Activated T-cell treated with anti-CD3 and anti-CD28 coated beads for 4 hours (primary cell): ENCODE results near the gene RXRB.

Experiments
- DNase-seq: peaks from one replicate; pipeline ENCODE4 v3.0.0-alpha.2; 2020

RXRB gene

GRCh38 chr6:33211666-33212422 is 11.4 kb upstream of the RXRB start:
- DNase-seq: no peak

- no peak for DNase-seq
Observed at GRCh38 chr6:33211136-33211535, 10.7 kb upstream of the RXRB start.

- DNase-seq: no peak
Observed at GRCh38 chr6:33209856-33210255, 9.4 kb upstream of the RXRB start.

GRCh38 chr6:33208091-33208967 is 7.9 kb upstream of the RXRB start, which contains the start of gene RING1:
Gene RING1, plus strand, starts transcription at chr6:33208500. Its CDS starts 323 bp downstream, at chr6:33208823.
- peak; percentile 84 for DNase-seq

GRCh38 chr6:33207552-33208090 is 7.2 kb upstream of the RXRB start:
- no peak for DNase-seq

DNA sequence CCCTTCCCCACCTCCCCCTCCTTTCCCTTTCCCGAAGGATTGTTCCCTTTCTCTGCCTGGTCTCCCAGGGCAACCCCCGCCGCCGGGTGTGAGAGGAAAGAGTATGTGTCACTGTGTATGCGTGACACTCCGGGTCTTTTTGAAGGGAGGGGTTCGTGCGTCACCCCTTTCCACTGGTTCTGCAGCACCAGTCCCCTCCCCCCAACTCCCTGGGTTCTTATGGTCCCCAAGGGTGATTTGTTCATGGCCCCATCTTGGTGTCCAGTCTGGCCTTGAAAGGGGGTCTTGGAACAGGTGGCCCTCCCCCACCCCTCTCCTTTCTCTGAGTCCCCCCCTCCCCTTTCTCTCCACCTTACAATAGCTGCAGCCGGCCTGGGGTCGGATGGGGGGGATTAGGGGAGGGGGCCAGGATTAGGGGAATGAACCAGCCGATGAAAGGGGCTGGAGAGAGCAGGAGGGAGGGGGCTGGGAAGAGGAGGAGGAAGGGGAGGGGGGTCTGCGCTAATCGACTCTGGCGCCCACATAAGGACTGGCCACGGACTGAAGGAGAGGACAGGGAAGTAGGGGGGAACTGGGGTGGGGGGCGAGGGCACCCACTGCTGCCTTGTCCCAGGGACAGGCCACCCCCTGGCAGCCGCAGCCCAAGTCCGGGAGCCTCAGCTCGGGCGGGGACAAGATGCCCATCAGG is 6.5 kb upstream of the RXRB start:
- DNase-seq: no peak

DNA sequence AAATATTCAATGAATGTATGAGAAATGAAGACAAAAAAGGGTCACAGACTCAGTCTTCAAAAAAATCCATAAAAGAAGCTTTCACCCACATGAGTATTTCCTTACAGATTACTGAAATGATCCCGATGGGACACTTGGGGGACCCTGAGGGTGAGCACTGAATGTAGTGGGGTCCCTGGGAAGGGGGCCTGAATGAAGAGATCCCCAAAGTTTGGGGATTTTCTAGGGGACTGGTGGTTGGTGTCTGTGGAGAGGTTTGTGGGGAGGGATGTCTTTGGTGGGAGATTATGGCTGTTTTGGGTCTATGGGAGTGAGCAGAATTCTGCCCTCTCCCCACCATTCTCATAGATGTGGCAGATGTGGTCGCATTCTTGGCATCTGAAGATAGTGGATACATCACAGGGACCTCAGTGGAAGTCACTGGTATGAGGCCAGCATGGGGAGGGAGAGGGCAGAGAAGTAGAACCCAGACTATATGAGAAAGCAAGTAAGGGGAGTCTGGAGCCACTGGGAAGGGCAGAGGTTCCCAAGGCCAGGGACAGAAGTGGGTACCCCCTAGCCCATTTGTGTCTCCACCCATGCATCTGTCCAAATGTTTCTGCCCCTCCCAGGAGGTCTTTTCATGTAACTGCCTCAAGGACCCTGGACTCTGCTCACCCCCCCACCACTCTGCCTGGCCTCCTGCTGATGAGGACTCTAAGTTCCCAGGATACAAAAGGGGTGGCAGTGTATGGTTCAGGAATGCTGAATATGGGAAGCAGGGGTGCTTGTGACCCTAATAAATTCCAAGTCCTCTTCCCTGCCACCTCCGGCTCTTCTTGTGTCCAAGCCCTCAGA is 5.8 kb upstream of the RXRB start:
- DNase-seq: no peak

DNA sequence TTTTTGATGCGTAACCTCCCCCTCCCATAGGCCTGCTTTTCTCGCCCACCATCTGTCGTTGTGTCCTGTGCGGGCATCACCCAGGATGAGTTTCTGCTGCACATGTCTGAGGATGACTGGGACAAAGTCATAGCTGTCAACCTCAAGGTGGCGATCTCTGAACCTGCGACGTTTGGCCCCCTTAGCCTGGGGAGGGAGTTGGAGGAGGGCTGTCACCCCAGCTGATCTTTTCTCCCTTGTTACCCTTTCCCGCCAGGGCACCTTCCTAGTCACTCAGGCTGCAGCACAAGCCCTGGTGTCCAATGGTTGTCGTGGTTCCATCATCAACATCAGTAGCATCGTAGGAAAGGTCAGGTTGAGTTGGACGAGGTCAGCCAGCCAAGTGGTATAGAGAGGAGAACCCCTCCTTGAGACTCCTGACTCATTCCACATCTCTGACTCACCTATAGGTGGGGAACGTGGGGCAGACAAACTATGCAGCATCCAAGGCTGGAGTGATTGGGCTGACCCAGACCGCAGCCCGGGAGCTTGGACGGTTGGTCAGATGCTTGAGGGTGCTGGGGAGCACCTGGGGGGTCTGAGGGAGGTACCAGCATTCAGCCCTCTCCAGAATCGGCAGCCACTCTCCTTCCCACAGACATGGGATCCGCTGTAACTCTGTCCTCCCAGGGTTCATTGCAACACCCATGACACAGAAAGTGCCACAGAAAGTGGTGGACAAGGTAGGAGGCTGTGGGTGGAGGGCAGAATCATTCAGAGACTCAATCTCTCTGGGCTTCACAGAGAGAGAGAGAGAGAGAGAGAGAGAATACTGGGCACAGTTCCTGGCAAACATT is 4.9 kb upstream of the RXRB start:
- DNase-seq: no peak

- DNase-seq: peak; percentile 89
Observed at GRCh38 chr6:33204415-33205190, 4.1 kb upstream of the RXRB start, which contains the start of gene HSD17B8. Gene HSD17B8, plus strand, starts transcription at chr6:33204655. Its CDS starts 14 bp downstream, at chr6:33204669.

- DNase-seq: no peak
Observed at GRCh38 chr6:33204165-33204414, 3.6 kb upstream of the RXRB start.

GRCh38 chr6:33203443-33204164 is 3.1 kb upstream of the RXRB start:
- DNase-seq: no peak

GRCh38 chr6:33202799-33203198 is 2.3 kb upstream of the RXRB start:
- no peak for DNase-seq

DNA sequence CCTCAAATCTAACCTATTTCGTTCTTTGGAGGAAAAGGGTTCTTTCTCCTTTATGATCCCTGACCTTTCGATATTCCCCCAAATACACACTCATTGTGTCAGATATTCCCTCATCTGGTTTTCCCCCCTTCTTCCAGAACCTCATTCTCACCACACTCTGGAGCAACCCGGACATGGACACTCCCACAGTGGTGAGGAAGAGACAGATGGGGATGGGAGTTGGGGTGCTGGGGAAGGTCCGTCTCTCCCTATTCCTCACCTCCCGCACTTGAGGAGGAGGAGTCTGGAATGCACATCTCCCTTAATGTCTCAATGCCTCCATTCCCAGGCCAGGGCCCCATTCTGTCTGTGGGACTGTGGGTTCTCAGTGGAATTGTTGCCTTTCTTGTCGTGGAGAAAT is 1.5 kb upstream of the RXRB start:
- no peak for DNase-seq

DNA sequence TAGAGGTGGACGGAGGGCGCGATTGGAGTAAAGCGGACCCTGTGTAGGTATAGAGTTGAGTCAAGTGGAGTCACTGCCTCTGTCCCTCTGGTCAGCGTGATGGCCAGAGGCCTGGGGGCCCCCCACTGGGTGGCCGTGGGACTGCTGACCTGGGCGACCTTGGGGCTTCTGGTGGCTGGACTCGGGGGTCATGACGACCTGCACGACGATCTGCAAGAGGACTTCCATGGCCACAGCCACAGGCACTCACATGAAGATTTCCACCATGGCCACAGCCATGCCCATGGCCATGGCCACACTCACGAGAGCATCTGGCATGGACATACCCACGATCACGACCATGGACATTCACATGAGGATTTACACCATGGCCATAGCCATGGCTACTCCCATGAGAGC is 681 bp upstream of the RXRB start:
- no peak for DNase-seq

- peak; percentile 48 for DNase-seq
Observed at GRCh38 chr6:33199687-33200218, 712 bp downstream of the RXRB start.

GRCh38 chr6:33198853-33199436 is 1.5 kb downstream of the RXRB start:
- DNase-seq: no peak

- no peak for DNase-seq
Observed at GRCh38 chr6:33198159-33198852, 2.2 kb downstream of the RXRB start.

GRCh38 chr6:33197431-33198048 is 2.9 kb downstream of the RXRB start:
- DNase-seq: no peak
